Fibroblast of skin of left quadriceps (primary cell): Measurements from ENCODE around the gene CCM2L.

Source experiments
- DNase-seq, 2 experiments: peaks; one replicate each; pipeline ENCODE4 v3.0.0-alpha.2; 2013; ENCODE audit warnings: low read depth in 2 of 2

The CCM2L gene

DNA sequence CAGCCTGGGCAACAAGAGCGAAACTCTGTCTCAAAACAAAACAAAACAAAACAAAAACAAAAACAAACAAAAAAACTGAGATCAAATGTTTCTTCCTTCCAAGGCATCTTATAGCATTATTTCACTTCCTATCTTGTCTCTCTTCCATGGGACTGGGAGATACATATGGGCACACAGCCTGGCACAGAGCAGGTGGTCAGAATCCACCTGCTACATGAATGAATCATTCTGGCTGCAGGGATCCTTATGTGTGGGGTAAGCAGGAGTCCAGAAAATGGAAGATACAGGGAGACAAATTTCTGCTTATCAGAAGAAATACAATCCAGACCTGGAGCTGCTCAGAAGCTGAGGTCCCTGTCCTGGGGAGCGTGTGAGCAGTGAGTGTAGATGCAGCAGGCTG is 18.2 kb upstream of the CCM2L start:
- DNase-seq, result no peak

GRCh38 chr20:31996996-31997395 is 13.2 kb upstream of the CCM2L start:
- DNase-seq, result no peak

- DNase-seq, result no peak
These were observed 12.0 kb upstream of the CCM2L start for GRCh38 chr20:31998246-31998645.

DNA sequence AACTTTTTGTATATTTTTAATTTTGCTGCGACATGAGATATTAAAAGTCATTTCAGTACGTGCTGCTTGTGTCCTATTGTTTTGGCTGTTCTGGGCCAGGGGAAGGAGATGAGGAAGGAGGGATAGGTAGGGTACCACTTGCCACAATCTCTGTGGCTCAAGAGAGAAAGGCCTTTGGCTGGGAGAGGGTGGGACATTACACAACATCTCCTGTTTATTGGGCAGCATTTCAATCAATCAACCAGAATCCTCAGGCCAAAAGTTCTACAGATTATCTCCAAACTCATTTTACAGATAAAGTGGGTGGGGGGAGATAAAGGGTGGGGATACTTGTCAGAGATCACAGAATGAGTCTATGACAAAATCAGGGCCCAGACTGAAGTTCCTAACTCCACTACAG is 6.9 kb upstream of the CCM2L start:
- no peak for DNase-seq

DNA sequence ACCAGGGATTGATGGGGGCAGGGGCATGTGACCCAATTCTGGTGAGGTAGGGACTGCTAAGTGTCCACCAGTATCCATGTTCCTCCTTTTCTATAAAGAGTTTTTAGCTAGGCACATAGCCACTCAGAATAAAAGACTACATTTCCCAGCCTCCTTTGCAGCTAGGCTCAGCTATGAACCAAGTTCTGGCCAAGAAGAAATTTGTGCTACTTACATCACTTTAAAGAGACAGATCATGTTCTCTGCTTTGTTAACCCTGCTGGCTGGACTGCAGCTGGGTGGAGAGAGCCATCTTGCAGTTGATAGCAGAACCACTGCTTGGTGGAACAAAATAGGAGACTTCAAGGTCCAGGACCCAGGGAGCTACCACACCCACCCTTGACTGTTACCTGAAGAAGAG is 5.3 kb upstream of the CCM2L start:
- DNase-seq, result no peak

GRCh38 chr20:32006053-32006452 is 4.2 kb upstream of the CCM2L start:
- DNase-seq, result no peak

GRCh38 chr20:32006841-32007786 is 3.1 kb upstream of the CCM2L start:
- DNase-seq, result no peak

DNA sequence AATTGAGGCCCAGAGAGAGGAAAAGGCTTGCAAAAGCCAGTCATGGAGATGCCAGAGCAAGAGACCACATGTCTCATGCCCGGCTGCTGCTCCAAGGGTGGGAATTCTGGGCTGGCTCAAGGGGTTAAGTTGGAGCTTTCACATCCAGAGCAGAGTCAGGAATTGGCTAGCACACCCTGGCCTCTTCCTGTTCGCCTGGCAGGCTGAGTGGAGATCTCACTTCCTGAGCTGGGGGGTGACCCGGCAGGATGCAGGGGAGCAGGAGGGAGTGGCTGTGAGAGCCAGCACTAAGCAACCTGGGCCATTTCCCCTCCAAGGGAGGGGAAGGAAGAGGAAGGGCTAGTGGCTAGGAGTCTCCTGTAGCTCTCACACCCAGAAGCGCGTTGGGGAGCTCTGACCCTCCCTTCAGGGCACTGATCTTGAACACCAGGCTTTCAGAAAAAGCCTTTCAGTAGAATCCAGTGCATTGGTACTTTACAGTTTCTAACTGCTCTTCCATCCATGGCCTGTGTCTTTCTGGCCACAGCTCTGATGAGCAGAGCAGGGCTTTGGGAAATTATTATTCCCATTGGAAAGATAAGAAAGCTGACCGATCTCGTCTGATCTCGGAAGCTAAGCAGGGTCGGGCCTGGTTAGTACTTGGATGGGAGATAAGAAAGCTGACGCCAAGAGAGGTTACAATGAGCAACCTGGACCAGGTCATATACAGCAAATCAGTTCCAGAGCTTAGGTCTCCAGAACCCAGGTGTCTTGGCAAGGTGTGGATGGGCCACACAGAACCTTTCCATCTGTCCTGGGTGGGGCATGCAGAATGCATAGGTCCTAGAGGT is 2.2 kb upstream of the CCM2L start:
- no peak for DNase-seq

- no peak for DNase-seq
These were observed 674 bp upstream of the CCM2L start for GRCh38 chr20:32009564-32009963.

DNA sequence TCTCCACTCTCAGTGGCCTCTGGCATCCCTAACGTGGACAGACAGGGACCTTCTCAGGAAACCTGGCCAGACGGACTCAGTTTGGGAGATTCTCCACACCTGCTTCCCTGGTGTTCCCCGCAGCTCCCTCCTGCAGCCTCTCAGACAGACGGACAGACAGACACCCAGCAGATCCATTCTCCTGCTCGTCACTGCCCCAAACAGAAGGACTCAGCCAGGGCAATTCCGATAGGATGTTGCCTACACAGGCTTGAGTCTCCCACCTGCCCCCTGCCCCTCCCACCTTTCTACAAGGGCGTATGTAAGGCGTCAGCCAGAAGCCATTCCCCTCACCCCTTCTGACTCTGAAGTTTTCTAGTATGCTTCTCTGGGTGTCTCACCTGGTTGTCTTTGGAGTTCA is 428 bp downstream of the CCM2L start:
- no peak for DNase-seq

DNA sequence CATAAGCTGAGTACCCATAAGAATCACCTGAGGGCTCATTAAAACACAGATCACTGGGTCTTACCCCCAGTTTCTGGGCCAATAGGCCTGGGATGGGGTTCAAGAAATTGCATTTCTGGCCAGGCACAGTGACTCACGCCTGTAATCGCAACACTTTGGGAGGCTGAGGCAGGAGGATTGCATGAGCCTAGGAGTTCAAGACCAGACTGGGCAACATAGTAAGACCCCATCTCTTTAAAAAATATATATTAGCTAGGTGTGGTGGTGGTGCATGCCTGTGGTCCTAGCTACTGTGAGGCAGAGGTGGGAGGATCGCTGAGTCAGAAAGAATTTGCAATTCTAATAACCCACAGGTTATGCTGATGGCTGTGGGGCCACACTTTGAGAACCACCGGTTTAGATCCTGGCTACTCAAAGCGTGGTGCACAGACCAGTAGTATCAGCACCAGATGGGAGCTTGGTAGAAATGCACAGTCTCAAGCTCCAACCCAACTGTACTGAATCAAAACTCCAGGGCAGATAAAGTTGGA is 2.0 kb downstream of the CCM2L start:
- DNase-seq, result no peak

- no peak for DNase-seq
These were observed 3.1 kb downstream of the CCM2L start for GRCh38 chr20:32013326-32013725.

GRCh38 chr20:32017711-32018251 is 7.5 kb downstream of the CCM2L start:
- DNase-seq, result no peak

GRCh38 chr20:32018269-32019155 is 8.3 kb downstream of the CCM2L start:
- DNase-seq, result no peak

GRCh38 chr20:32019156-32019510 is 8.9 kb downstream of the CCM2L start:
- no peak for DNase-seq

DNA sequence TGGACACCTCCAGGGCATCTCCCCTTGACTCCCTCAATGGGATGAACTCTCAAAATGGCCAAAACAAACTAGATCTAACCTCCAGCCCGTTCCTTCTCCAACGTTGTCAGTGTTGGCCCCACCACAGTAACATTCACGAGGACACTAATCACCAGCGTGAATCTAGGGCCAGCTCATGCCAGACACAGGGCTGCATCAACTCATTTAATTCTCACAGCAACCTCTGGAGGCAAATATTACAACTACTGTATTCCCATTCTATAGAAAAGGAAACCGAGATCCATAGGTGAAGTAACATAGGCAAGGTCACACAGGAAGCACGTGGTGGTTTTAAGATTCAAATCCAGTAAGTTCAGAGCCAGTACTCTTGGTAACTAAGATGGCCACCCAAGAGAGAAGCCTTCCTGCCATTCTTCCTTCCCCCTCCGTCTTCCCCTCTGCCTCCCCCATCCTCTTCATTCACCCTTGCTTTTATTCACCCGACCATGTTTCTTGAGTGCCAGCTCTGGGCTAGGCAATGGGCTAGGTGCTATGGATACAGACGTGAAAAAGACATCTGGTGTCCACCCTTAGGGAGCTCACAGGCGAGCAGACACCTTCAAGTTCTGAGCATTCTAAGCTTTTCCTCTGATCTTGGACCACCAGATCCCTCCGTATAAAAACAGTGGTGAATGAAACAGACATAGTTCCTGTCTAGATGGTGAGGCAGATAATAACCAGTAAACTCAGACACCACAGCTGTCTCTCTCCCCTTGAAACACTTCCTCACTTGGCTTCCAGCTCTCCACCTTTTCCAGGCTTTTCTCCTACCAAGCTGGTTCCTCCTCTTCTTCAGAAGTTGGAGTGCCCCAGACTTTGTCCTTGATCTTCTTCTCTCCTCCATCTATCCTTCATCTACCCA is 9.6 kb downstream of the CCM2L start:
- no peak for DNase-seq

DNA sequence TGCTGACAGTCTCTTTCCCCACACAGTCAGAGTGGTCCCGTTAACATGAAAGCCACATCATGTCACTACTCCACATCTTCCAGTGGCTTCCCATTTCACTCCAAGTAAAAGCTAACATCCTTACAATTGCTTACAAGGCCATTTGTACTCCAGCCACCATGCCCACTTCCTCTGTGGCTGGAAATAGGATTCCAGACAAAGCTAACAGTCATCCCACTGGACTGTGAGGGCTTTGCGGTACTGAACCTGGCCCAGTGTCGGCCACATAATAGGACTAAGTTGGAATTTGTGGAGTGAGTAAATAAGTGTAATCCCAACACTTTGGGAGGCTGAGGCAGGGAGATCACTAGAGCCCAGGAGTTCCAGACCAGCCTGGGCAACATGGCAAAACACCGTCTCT is 10.9 kb downstream of the CCM2L start:
- no peak for DNase-seq

GRCh38 chr20:32024683-32025295 is 14.6 kb downstream of the CCM2L start:
- DNase-seq, result no peak

- DNase-seq, result no peak
These were observed 17.4 kb downstream of the CCM2L start for GRCh38 chr20:32027643-32028042.
